K562 (cell line): ENCODE results near the gene LCE1E. TPM values are rescaled to one million over a fixed set of nuclear protein-coding genes. Genes with fewer than 3 reads are reported as not detected.

Experiments used
- polyA plus RNA-seq, 8 experiments: library from polyadenylated mRNA; depleted of rRNA in 4 of 8; stranded (reverse) in 5 of 8; unstranded in 3 of 8; fragments of >200 nt; fragmentation: Nextera tagmentation in 2 of 8; fragmentation: Illumina TruSeq in 1 of 8; extraction: Ambion mirVana in 2 of 8; extraction: Trizol in 1 of 8; gene quantifications; 2 replicates each; pipeline versions ENCODE4 v1.2.1 to v1.2.3, GENCODE V29; 2011 to 2014; ENCODE audit warnings: inconsistent platforms in 1 of 8, missing spikeins in 1 of 8
- total RNA-seq, 7 experiments: library from RNA; depleted of rRNA in 6 of 7; stranded (reverse); fragments of >200 nt in 6 of 7; fragmentation: Illumina TruSeq in 2 of 7; extraction: Trizol in 2 of 7; gene quantifications; 2 replicates each; pipeline versions ENCODE4 v1.2.1 to v1.2.3, GENCODE V29; 2011 to 2021; ENCODE audit warnings: low replicate concordance in 1 of 7

LCE1E gene
- total and polyA plus RNA-seq, 9 of the 15 experiments (the other 6 are each of a cell fraction or from before 2014, with no cell fraction given): not detected

Other genes with a start within 250 kb of the LCE1E start
Only the 7 nearest of the 25 such genes appear.
- gene KPRP, start 28.2 kb upstream of the LCE1E start, total RNA-seq (2014; rRNA removed): not detected in 2 replicates
- not detected in 2 replicates for gene KPRP, start 28.2 kb upstream of the LCE1E start, total RNA-seq (2014; rRNA removed; fragmentation: Illumina TruSeq; extraction: Trizol)
- gene KPRP, start 28.2 kb upstream of the LCE1E start, total RNA-seq (2015; rRNA removed; fragmentation: Illumina TruSeq; extraction: Trizol): not detected in 2 replicates
- gene KPRP, start 28.2 kb upstream of the LCE1E start, total RNA-seq (2021): not detected in 2 replicates
- gene KPRP, start 28.2 kb upstream of the LCE1E start, polyA plus RNA-seq (2011; rRNA removed): not detected in 2 replicates
- not detected in 2 replicates for gene KPRP, start 28.2 kb upstream of the LCE1E start, polyA plus RNA-seq (2014; fragmentation: Illumina TruSeq; extraction: Trizol)
- not detected for gene KPRP, start 28.2 kb upstream of the LCE1E start, polyA plus RNA-seq (2014; fragmentation: Nextera tagmentation; extraction: Ambion mirVana)
- not detected in 2 replicates for gene KPRP, start 28.2 kb upstream of the LCE1E start, polyA plus RNA-seq (2014; rRNA removed)
- gene LCE1F, start 11.1 kb upstream of the LCE1E start, total RNA-seq (2014; rRNA removed): not detected in 2 replicates
- not detected in 2 replicates for gene LCE1F, start 11.1 kb upstream of the LCE1E start, total RNA-seq (2014; rRNA removed; fragmentation: Illumina TruSeq; extraction: Trizol)
- gene LCE1F, start 11.1 kb upstream of the LCE1E start, total RNA-seq (2015; rRNA removed; fragmentation: Illumina TruSeq; extraction: Trizol): not detected in 2 replicates
- not detected in 2 replicates for gene LCE1F, start 11.1 kb upstream of the LCE1E start, total RNA-seq (2021)
- not detected in 2 replicates for gene LCE1F, start 11.1 kb upstream of the LCE1E start, polyA plus RNA-seq (2011; rRNA removed)
- not detected in 2 replicates for gene LCE1F, start 11.1 kb upstream of the LCE1E start, polyA plus RNA-seq (2014; fragmentation: Illumina TruSeq; extraction: Trizol)
- not detected for gene LCE1F, start 11.1 kb upstream of the LCE1E start, polyA plus RNA-seq (2014; fragmentation: Nextera tagmentation; extraction: Ambion mirVana)
- gene LCE1F, start 11.1 kb upstream of the LCE1E start, polyA plus RNA-seq (2014; rRNA removed): not detected in 2 replicates
- gene LCE1D, start 10.5 kb downstream of the LCE1E start, total RNA-seq (2014; rRNA removed): not detected in 2 replicates
- not detected in 2 replicates for gene LCE1D, start 10.5 kb downstream of the LCE1E start, total RNA-seq (2014; rRNA removed; fragmentation: Illumina TruSeq; extraction: Trizol)
- not detected in 2 replicates for gene LCE1D, start 10.5 kb downstream of the LCE1E start, total RNA-seq (2015; rRNA removed; fragmentation: Illumina TruSeq; extraction: Trizol)
- not detected in 2 replicates for gene LCE1D, start 10.5 kb downstream of the LCE1E start, total RNA-seq (2021)
- gene LCE1D, start 10.5 kb downstream of the LCE1E start, polyA plus RNA-seq (2011; rRNA removed): not detected in 2 replicates
- not detected in 2 replicates for gene LCE1D, start 10.5 kb downstream of the LCE1E start, polyA plus RNA-seq (2014; fragmentation: Illumina TruSeq; extraction: Trizol)
- gene LCE1D, start 10.5 kb downstream of the LCE1E start, polyA plus RNA-seq (2014; fragmentation: Nextera tagmentation; extraction: Ambion mirVana): not detected
- gene LCE1D, start 10.5 kb downstream of the LCE1E start, polyA plus RNA-seq (2014; rRNA removed): not detected in 2 replicates
- not detected in 2 replicates for gene LCE1C, start 20.4 kb downstream of the LCE1E start, total RNA-seq (2014; rRNA removed)
- gene LCE1C, start 20.4 kb downstream of the LCE1E start, total RNA-seq (2014; rRNA removed; fragmentation: Illumina TruSeq; extraction: Trizol): not detected in 2 replicates
- gene LCE1C, start 20.4 kb downstream of the LCE1E start, total RNA-seq (2015; rRNA removed; fragmentation: Illumina TruSeq; extraction: Trizol): not detected in 2 replicates
- gene LCE1C, start 20.4 kb downstream of the LCE1E start, total RNA-seq (2021): not detected in 2 replicates
- not detected in 2 replicates for gene LCE1C, start 20.4 kb downstream of the LCE1E start, polyA plus RNA-seq (2011; rRNA removed)
- not detected in 2 replicates for gene LCE1C, start 20.4 kb downstream of the LCE1E start, polyA plus RNA-seq (2014; fragmentation: Illumina TruSeq; extraction: Trizol)
- not detected for gene LCE1C, start 20.4 kb downstream of the LCE1E start, polyA plus RNA-seq (2014; fragmentation: Nextera tagmentation; extraction: Ambion mirVana)
- not detected in 2 replicates for gene LCE1C, start 20.4 kb downstream of the LCE1E start, polyA plus RNA-seq (2014; rRNA removed)
- gene LCE1B, start 25.7 kb downstream of the LCE1E start, total RNA-seq (2014; rRNA removed): not detected in 2 replicates
- gene LCE1B, start 25.7 kb downstream of the LCE1E start, total RNA-seq (2014; rRNA removed; fragmentation: Illumina TruSeq; extraction: Trizol): not detected in 2 replicates
- not detected in 2 replicates for gene LCE1B, start 25.7 kb downstream of the LCE1E start, total RNA-seq (2015; rRNA removed; fragmentation: Illumina TruSeq; extraction: Trizol)
- gene LCE1B, start 25.7 kb downstream of the LCE1E start, total RNA-seq (2021): not detected in 2 replicates
- gene LCE1B, start 25.7 kb downstream of the LCE1E start, polyA plus RNA-seq (2011; rRNA removed): not detected in 2 replicates
- not detected in 2 replicates for gene LCE1B, start 25.7 kb downstream of the LCE1E start, polyA plus RNA-seq (2014; fragmentation: Illumina TruSeq; extraction: Trizol)
- gene LCE1B, start 25.7 kb downstream of the LCE1E start, polyA plus RNA-seq (2014; fragmentation: Nextera tagmentation; extraction: Ambion mirVana): not detected
- gene LCE1B, start 25.7 kb downstream of the LCE1E start, polyA plus RNA-seq (2014; rRNA removed): not detected in 2 replicates
- gene LCE1A, start 41.2 kb downstream of the LCE1E start, total RNA-seq (2014; rRNA removed): not detected in 2 replicates
- not detected in 2 replicates for gene LCE1A, start 41.2 kb downstream of the LCE1E start, total RNA-seq (2014; rRNA removed; fragmentation: Illumina TruSeq; extraction: Trizol)
- not detected in 2 replicates for gene LCE1A, start 41.2 kb downstream of the LCE1E start, total RNA-seq (2015; rRNA removed; fragmentation: Illumina TruSeq; extraction: Trizol)
- not detected in 2 replicates for gene LCE1A, start 41.2 kb downstream of the LCE1E start, total RNA-seq (2021)
- not detected in 2 replicates for gene LCE1A, start 41.2 kb downstream of the LCE1E start, polyA plus RNA-seq (2011; rRNA removed)
- gene LCE1A, start 41.2 kb downstream of the LCE1E start, polyA plus RNA-seq (2014; fragmentation: Illumina TruSeq; extraction: Trizol): not detected in 2 replicates
- not detected for gene LCE1A, start 41.2 kb downstream of the LCE1E start, polyA plus RNA-seq (2014; fragmentation: Nextera tagmentation; extraction: Ambion mirVana)
- not detected in 2 replicates for gene LCE1A, start 41.2 kb downstream of the LCE1E start, polyA plus RNA-seq (2014; rRNA removed)
- not detected in 2 replicates for gene LCE6A, start 56.6 kb downstream of the LCE1E start, total RNA-seq (2014; rRNA removed)
- not detected in 2 replicates for gene LCE6A, start 56.6 kb downstream of the LCE1E start, total RNA-seq (2014; rRNA removed; fragmentation: Illumina TruSeq; extraction: Trizol)
- not detected in 2 replicates for gene LCE6A, start 56.6 kb downstream of the LCE1E start, total RNA-seq (2015; rRNA removed; fragmentation: Illumina TruSeq; extraction: Trizol)
- gene LCE6A, start 56.6 kb downstream of the LCE1E start, total RNA-seq (2021): not detected in 2 replicates
- gene LCE6A, start 56.6 kb downstream of the LCE1E start, polyA plus RNA-seq (2011; rRNA removed): not detected in 2 replicates
- gene LCE6A, start 56.6 kb downstream of the LCE1E start, polyA plus RNA-seq (2014; fragmentation: Illumina TruSeq; extraction: Trizol): not detected in 2 replicates
- not detected for gene LCE6A, start 56.6 kb downstream of the LCE1E start, polyA plus RNA-seq (2014; fragmentation: Nextera tagmentation; extraction: Ambion mirVana)
- not detected in 2 replicates for gene LCE6A, start 56.6 kb downstream of the LCE1E start, polyA plus RNA-seq (2014; rRNA removed)